ENCODE measurements around the gene SLFNL1.

DNA sequence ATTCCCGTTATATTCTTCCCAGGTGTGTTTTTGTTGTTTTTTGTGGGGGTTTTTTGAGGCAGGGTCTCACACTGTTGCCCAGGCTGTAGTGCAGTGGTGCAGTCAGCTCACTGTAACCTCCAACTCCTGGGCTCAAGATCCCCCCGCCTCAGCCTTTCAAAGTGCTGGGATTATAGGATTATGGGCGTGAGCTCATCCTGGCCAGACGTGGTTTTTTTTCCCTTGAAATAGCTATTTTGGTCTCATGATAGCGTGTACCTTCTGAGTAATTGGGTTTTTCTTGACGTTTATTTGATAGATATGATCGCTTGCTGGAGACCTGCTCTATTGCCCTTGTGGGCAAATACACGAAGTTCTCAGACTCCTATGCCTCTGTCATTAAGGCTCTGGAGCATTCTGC, 24.4 kb downstream of the SLFNL1 start:
- TF ChIP-seq POLR2A (IDR thresholded peaks at IDR 0.05; ENCODE audit: low read length) (no peak), GATA1 (IDR thresholded peaks at IDR 0.05; ENCODE audit: low read depth, low read length) (no peak)

Data from erythroblast (primary cell).